OCI-LY7 (cell line): Measurements from ENCODE around the gene FCGR3B. TPM values are rescaled to one million over a fixed set of nuclear protein-coding genes. Genes with fewer than 3 reads are reported as not detected.
"Not testable (repeated sequence)": the region's sequence is repeated elsewhere in the genome, so short reads cannot be mapped to it uniquely, and the experiment has no call there.

Experiments
- BruUV-seq: library from RNA; stranded (reverse); fragments of 400-500 nt; replicated peaks from 2 replicates; lab custom pipeline; 2021; lab: Mats Ljungman, UMichigan
- CTCF ChIA-PET: fragments of 300-600 bp; sonication (Branson Sonifier 250); formaldehyde crosslinking; loops from one replicate; lab custom pipeline; 2022; ENCODE audit warnings: antibody characterized with exemption; ENCODE audit not compliant: unreplicated experiment; lab: Charles Lee
- POLR2A ChIA-PET: fragments of 300-600 bp; sonication (Branson Sonifier 250); formaldehyde crosslinking; loops from one replicate; lab custom pipeline; 2022; ENCODE audit warnings: antibody characterized with exemption; lab: Charles Lee
- DNase-seq: peaks from one replicate; pipeline ENCODE4 v3.0.0-alpha.2; 2015; ENCODE audit warnings: low spot score
- H2AFZ ChIP-seq: fragments of 200-600 bp; sonication (generic), shearing (Covaris generic); 2 replicates; pipeline ENCODE4 v1.6.1; 2014; ENCODE audit warnings: mild to moderate bottlenecking, antibody characterized with exemption, low read length, moderate library complexity
- H3K27ac ChIP-seq: fragments of 200-600 bp; sonication (generic); 2 replicates; pipeline ENCODE4 v1.5.1; 2014; ENCODE audit warnings: mixed run types, low read depth, mild to moderate bottlenecking, moderate library complexity, low read length, inconsistent platforms; ENCODE audit not compliant: poor library complexity, severe bottlenecking
- H3K36me3 ChIP-seq: fragments of 200-600 bp; sonication (generic); 2 replicates; pipeline ENCODE4 v1.6.1; 2014; ENCODE audit warnings: mild to moderate bottlenecking, antibody characterized with exemption, low read length, moderate library complexity, mixed read lengths; ENCODE audit not compliant: insufficient read depth
- H3K4me1 ChIP-seq: fragments of 200-600 bp; sonication (generic); 2 replicates; pipeline ENCODE4 v1.5.1; 2014; ENCODE audit warnings: mild to moderate bottlenecking, low read length; ENCODE audit not compliant: insufficient read depth, poor library complexity, severe bottlenecking
- H3K4me2 ChIP-seq: fragments of 200-600 bp; sonication (generic); 2 replicates; pipeline ENCODE4 v1.6.1; 2014; ENCODE audit warnings: mild to moderate bottlenecking, low read length
- H3K4me3 ChIP-seq: fragments of 200-600 bp; sonication (generic); 2 replicates; pipeline ENCODE4 v1.5.1; 2014; ENCODE audit warnings: mild to moderate bottlenecking, low read depth, low read length; ENCODE audit not compliant: poor library complexity, severe bottlenecking
- H3K79me2 ChIP-seq: fragments of 200-600 bp; sonication (generic); 2 replicates; pipeline ENCODE4 v1.6.1; 2016; ENCODE audit warnings: low read depth, mild to moderate bottlenecking, low read length, moderate library complexity, mixed read lengths; ENCODE audit not compliant: insufficient read depth
- H3K9me2 ChIP-seq: fragments of 200-600 bp; sonication (generic); 2 replicates; pipeline ENCODE4 v1.6.1; 2016; ENCODE audit warnings: mild to moderate bottlenecking, low read length, mixed read lengths; ENCODE audit not compliant: insufficient read depth
- H3K9me3 ChIP-seq: fragments of 200-600 bp; sonication (generic); 2 replicates; pipeline ENCODE4 v1.6.1; 2014; ENCODE audit warnings: mild to moderate bottlenecking, mixed run types, low read length, mixed read lengths
- H4K20me1 ChIP-seq: fragments of 200-600 bp; sonication (generic); 2 replicates; pipeline ENCODE4 v1.6.1; 2014; ENCODE audit warnings: mild to moderate bottlenecking, antibody characterized with exemption, low read length, moderate library complexity, mixed read lengths; ENCODE audit not compliant: insufficient read depth
- intact Hi-C: fragments of 100-400 bp; cut with micrococcal nuclease; formaldehyde crosslinking; loops from one replicate; pipeline ENCODE4 v1.10.0; 2022; ENCODE audit not compliant: unreplicated experiment
- total RNA-seq, 2 experiments: library from RNA; depleted of rRNA in 1 of 2; stranded (reverse); fragments of >200 nt in 1 of 2; shearing (Covaris generic) in 1 of 2; gene quantifications; 2 replicates each; pipeline ENCODE4 v1.2.3, GENCODE V29; 2014 to 2022

Gene FCGR3B
- total RNA-seq, 2 experiments from 2014 or later = not detected

GRCh38 chr1:161589365-161589764 is 41.6 kb downstream of the FCGR3B start:
- H3K4me1 ChIP-seq, POLR2A ChIA-PET, H2AFZ ChIP-seq, H3K9me3 ChIP-seq, H3K36me3 ChIP-seq, CTCF ChIA-PET, BruUV-seq, DNase-seq, H3K4me3 ChIP-seq, H3K27ac ChIP-seq, H3K4me2 ChIP-seq, H3K9me2 ChIP-seq, H3K79me2 ChIP-seq, H4K20me1 ChIP-seq, intact Hi-C loops: not testable (repeated sequence)

- intact Hi-C loops, CTCF ChIA-PET, H3K9me2 ChIP-seq, H3K27ac ChIP-seq, H3K4me2 ChIP-seq, H3K4me3 ChIP-seq, H3K4me1 ChIP-seq, H3K36me3 ChIP-seq, H4K20me1 ChIP-seq, H2AFZ ChIP-seq, H3K9me3 ChIP-seq, BruUV-seq, DNase-seq, H3K79me2 ChIP-seq, POLR2A ChIA-PET: not testable (repeated sequence)
Observed at GRCh38 chr1:161588596-161588995, 42.4 kb downstream of the FCGR3B start.

- H3K27ac ChIP-seq, H3K9me3 ChIP-seq, H2AFZ ChIP-seq, H3K9me2 ChIP-seq, H3K4me2 ChIP-seq, H3K36me3 ChIP-seq, H4K20me1 ChIP-seq, CTCF ChIA-PET, H3K4me3 ChIP-seq, DNase-seq, H3K4me1 ChIP-seq, H3K79me2 ChIP-seq, intact Hi-C loops, BruUV-seq, POLR2A ChIA-PET: not testable (repeated sequence)
Observed at GRCh38 chr1:161582882-161583281, 48.1 kb downstream of the FCGR3B start.

GRCh38 chr1:161580879-161581537 is 50.0 kb downstream of the FCGR3B start:
- CTCF ChIA-PET, H3K9me2 ChIP-seq, DNase-seq, H4K20me1 ChIP-seq, BruUV-seq, intact Hi-C loops, H3K4me3 ChIP-seq, H3K4me2 ChIP-seq, H2AFZ ChIP-seq, H3K79me2 ChIP-seq, H3K27ac ChIP-seq, H3K36me3 ChIP-seq, H3K9me3 ChIP-seq, POLR2A ChIA-PET, H3K4me1 ChIP-seq: not testable (repeated sequence)

- H3K79me2 ChIP-seq, H3K4me2 ChIP-seq, H3K36me3 ChIP-seq, intact Hi-C loops, H3K9me2 ChIP-seq, POLR2A ChIA-PET, H3K4me3 ChIP-seq, DNase-seq, H3K9me3 ChIP-seq, H2AFZ ChIP-seq, BruUV-seq, H3K27ac ChIP-seq, H3K4me1 ChIP-seq, H4K20me1 ChIP-seq, CTCF ChIA-PET: not testable (repeated sequence)
Observed at GRCh38 chr1:161579856-161580507, 51.0 kb downstream of the FCGR3B start.

GRCh38 chr1:161576676-161577075 is 54.3 kb downstream of the FCGR3B start:
- CTCF ChIA-PET, H3K4me3 ChIP-seq, POLR2A ChIA-PET, H3K79me2 ChIP-seq, DNase-seq, H3K4me2 ChIP-seq, H4K20me1 ChIP-seq, H3K9me3 ChIP-seq, H3K27ac ChIP-seq, BruUV-seq, H3K36me3 ChIP-seq, intact Hi-C loops, H3K4me1 ChIP-seq, H3K9me2 ChIP-seq, H2AFZ ChIP-seq: not testable (repeated sequence)
